ENCODE results near the gene LSP1.

Gene LSP1

DNA sequence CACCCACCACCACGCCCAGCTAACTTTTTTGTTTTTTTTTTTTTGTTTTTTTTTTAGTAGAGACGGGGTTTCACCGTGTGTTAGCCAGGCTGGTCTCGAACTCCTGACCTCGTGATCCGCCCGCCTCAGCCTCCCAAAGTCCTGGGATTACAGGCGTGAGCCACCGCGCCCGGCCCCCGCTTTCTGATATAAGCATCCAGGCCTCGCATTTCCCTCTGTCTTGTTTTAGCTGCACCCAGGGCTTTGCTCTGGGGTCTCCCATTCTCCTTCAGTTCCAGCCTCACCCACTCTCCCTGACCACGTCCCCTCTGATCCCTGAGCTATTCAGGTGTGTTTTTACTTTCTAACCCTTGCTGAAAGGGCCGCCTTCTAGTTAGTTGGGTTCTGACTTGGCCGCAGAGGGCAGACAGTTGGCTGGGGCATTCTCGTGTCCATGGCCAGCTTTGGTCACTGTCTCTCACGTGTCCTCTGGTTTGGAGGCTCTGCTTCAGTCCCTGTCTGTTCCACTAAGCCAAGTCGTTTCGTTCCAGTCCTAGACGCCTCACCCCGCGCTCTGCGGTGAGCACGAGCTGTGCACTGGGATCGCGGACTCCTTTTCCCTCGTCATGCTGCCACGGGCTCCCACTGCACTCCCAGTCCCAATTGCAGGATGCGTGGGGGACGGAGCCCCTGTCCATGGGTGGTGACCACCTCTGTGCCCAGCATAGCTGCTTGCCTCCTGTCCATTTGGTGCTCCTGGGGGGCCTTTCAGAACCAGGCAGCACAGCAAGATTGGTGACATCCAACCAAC is 60.6 kb downstream of the LSP1 start:
- peak; percentile 30 for DNase-seq (ENCODE audit: low spot score)
- TF ChIP-seq, protein P1, sequence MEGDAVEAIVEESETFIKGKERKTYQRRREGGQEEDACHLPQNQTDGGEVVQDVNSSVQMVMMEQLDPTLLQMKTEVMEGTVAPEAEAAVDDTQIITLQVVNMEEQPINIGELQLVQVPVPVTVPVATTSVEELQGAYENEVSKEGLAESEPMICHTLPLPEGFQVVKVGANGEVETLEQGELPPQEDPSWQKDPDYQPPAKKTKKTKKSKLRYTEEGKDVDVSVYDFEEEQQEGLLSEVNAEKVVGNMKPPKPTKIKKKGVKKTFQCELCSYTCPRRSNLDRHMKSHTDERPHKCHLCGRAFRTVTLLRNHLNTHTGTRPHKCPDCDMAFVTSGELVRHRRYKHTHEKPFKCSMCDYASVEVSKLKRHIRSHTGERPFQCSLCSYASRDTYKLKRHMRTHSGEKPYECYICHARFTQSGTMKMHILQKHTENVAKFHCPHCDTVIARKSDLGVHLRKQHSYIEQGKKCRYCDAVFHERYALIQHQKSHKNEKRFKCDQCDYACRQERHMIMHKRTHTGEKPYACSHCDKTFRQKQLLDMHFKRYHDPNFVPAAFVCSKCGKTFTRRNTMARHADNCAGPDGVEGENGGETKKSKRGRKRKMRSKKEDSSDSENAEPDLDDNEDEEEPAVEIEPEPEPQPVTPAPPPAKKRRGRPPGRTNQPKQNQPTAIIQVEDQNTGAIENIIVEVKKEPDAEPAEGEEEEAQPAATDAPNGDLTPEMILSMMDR (IDR thresholded peaks at IDR 0.05; ENCODE audit: borderline replicate concordance, control extremely low read depth, extremely low read depth, insufficient read depth, missing control alignments) = no peak
- in situ Hi-C loops (cut with MboI; ENCODE audit: low sequenced_read_pairs, unreplicated experiment) = no loop called here

DNA sequence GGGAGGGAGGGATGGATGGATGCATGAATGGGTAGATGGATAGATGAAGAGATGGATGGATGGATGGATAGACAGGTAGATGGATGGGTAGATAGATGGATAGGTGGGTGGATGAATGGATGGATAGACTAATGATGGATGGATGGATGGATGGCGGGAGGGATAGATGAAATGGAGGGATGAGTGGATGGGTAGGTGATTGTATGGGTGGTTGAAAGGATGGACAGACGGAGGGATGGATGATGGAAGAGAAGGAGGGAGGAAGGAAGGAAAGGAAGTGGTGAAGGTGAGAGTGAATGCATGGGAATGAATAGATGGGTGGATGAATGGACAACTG is 62.9 kb downstream of the LSP1 start:
- in situ Hi-C loops (cut with MboI; ENCODE audit: low sequenced_read_pairs, unreplicated experiment) = loop anchor here (5.0 kb wide), 1 partner anchor 33 kb away; no protein-coding TSS in a partner anchor
- DNase-seq (ENCODE audit: low spot score) = no peak
- TF ChIP-seq, protein P1 (IDR thresholded peaks at IDR 0.05; ENCODE audit: borderline replicate concordance, control extremely low read depth, extremely low read depth, insufficient read depth, missing control alignments) = no peak

DNA sequence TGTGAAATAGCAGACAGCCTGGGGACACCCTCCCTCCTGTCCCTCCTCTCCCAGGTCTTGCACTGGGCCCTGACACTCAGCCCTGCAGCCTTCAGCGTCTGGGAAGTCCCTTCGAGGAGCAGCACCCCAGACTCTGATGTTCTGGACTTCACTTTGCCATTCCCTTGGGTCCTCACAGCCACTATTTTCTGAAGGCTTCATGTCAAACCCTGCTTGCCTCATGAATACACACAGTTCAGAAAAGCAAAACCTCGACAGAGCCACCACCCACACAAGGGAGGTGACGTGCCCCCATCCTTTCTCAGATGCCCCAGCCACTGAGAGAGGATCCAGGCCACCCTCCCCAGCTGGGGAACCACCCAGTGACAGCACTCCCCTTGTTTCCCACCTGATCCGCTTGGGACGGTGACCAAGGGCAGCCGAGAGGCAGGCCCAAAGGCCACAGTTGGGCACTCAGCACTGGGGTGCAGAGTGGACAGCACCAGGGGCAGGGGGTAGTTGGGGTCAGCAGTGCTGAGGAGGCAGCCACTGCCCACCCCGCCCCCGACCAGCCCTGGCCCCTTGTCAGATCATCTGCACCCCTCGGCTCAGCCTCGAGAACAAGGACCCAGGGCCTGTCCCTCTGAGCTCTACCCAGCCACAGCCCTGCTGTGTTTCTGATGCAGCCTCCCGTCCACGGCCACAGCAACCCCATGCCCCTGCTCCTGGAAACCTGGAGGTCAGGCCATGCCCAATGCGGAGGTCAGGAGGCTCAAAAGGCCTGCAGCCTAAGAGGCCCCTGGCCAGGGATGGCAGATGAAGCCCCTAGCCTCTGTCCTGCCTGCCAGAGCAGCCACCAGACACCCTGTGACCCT is 63.5 kb downstream of the LSP1 start:
- DNase-seq (ENCODE audit: low spot score) = peak; percentile 75
- TF ChIP-seq, protein P1 (IDR thresholded peaks at IDR 0.05; ENCODE audit: borderline replicate concordance, control extremely low read depth, extremely low read depth, insufficient read depth, missing control alignments) = no peak
- in situ Hi-C loops (cut with MboI; ENCODE audit: low sequenced_read_pairs, unreplicated experiment) = loop anchor here (5.0 kb wide), 1 partner anchor 34 kb away; no protein-coding TSS in a partner anchor

DNA sequence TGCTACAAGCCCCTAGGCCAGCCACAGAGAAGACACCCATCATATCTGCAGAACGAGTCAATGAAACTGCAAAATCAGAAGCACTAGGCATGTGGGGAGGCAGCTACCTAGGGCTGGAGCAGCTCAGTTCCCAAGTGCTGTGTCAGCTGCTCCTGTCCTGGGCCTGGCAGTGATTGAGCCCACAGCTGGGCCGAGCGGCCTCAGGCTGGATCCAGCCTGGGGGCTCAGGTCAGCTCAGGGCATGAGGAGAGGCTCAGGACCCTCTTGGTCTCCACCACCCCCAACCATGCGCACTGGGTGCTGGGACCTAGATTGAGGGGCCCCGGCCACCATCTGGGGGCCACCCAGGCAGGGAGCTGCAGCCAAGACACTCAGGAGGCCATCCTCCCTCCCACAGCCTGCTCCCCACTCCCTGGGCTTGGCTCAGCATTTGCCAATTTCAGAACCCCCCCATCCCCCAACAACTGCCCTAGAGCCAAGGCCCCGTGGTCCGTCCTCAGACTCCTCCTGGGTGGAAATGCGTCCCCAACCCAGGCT is 64.2 kb downstream of the LSP1 start:
- in situ Hi-C loops (cut with MboI; ENCODE audit: low sequenced_read_pairs, unreplicated experiment) = loop anchor here (5.0 kb wide), 1 partner anchor 35 kb away; no protein-coding TSS in a partner anchor
- peak; percentile 56 for DNase-seq (ENCODE audit: low spot score)
- TF ChIP-seq, protein P1 (IDR thresholded peaks at IDR 0.05; ENCODE audit: borderline replicate concordance, control extremely low read depth, extremely low read depth, insufficient read depth, missing control alignments) = no peak

DNA sequence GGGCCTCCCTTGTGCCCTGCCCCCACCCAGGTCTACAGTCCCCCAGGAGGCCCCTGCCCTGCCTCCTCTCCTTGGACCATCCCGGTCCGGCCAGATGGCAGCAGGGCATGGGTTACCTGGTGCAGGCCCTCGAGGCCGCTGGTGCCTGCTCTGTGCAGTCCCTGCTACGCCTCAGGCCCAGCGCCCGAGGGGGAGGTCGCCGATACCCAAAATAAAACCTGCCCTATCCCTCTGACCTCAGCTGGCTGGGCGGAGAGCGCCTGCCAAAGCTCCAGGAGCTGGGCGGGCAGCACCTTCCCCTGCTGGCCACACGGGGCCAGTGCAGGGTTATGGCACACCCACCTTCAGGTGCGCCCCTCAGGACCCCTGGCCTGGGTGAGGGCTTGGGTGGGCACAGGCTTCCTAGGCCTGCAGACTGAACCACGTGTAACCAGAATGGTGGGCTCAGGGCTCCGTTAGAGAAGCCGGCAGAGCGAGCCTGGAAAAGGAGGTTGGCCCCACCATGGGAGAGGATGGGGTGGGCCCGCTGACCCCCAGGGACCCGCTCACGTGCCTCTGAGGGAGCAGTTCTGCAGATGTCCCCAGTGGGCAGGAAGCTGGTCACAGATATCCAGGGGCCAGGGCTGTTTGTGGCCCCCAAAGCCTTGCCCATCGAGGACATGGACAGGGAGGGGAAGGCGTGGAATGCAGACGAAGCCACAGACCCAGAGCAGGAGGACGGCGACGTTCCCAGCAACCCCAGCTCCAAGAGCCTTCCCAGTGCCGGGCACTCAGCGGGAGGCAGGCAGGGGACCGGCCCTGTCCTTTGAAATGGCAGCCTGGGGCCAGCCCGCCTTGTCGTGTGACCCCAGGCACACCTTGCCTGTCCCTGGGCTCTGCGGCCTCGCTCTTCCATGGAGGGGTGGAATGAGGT is 64.9 kb downstream of the LSP1 start:
- in situ Hi-C loops (cut with MboI; ENCODE audit: low sequenced_read_pairs, unreplicated experiment) = loop anchor here (5.0 kb wide), 1 partner anchor 35 kb away; no protein-coding TSS in a partner anchor
- TF ChIP-seq, protein P1 (IDR thresholded peaks at IDR 0.05; ENCODE audit: borderline replicate concordance, control extremely low read depth, extremely low read depth, insufficient read depth, missing control alignments) = peak; percentile 43
- DNase-seq (ENCODE audit: low spot score) = peak; percentile 68

All from GM13976 (cell line).